ENCODE data around the gene DGCR8. TPM values are rescaled to one million over a fixed set of nuclear protein-coding genes. Genes with fewer than 3 reads are reported as not detected.
"Not testable (repeated sequence)": the region's sequence is repeated elsewhere in the genome, so short reads cannot be mapped to it uniquely, and the experiment has no call there.

DGCR8 gene
- total RNA-seq, 2 donors from 2014 or later: 37.0 to 66.7 TPM

DNA sequence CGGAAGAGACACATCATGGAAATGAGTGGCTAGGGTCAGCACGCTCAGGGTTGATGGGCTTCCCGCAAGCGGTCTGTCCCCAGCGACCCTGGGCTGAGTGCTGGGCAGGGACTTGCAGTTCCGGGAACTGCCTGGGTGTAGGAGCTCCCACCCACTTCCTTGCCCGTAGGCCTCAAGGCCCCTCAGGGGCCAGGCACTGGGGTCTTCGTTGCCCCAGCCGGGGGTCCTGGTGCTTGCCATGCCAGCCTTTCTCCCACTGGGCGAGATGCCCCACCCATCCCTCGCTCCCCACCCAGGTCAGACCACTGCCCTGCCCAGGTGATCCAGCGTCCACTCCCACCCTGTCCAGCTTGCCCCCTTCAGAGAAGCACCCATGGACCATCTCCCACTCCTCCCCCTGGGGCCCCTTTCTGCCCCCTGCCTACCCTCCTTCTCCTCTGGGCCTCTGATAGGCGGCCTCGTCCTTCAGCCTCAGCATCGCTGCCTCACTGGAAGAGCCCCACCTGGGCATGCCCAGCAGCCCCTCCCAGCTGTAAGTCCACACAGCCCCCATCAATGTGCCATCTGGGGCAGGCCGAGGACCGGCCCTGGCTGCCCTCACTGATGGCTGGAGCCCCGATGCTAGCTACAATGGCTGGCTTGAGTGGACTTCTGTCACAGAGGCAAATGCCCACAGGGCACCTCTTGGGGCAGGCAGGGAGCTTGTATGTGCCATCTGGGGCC lies 17.8 kb upstream of the DGCR8 start:
- Mint-ChIP-seq H3K9me3 (no peaks in the 10 kb centered on the region), H3K36me3 (no peaks in the 10 kb centered on the region), H3K27ac (peak overlapping the region in 1 of 2 donors; percentile 74)
- DNase-seq (ENCODE audit: low spot score in 2 of 2) (no peak), ATAC-seq (no peak)

DNA sequence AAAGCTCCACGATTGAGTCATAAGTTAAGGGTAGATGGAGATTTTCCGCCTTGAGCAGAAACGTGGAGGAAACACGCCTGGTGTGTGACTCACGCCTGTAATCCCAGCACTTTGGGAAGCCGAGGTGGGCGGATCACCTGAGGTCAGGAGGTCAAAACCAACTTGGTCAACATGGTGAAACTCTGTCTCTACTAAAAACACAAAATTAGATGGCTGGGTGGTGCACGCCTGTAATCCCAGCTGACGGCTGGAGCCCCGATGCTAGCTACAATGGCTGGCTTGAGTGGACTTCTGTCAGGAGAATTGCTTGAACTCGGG lies 17.3 kb upstream of the DGCR8 start:
- no peaks in the 10 kb centered on the region for H3K9me3 Mint-ChIP-seq
- peak overlapping the region; percentile 69 to 74 for H3K27ac Mint-ChIP-seq
- H3K36me3 Mint-ChIP-seq: no peaks in the 10 kb centered on the region
- ATAC-seq (no peak), DNase-seq (ENCODE audit: low spot score in 2 of 2) (no peak)

DNA sequence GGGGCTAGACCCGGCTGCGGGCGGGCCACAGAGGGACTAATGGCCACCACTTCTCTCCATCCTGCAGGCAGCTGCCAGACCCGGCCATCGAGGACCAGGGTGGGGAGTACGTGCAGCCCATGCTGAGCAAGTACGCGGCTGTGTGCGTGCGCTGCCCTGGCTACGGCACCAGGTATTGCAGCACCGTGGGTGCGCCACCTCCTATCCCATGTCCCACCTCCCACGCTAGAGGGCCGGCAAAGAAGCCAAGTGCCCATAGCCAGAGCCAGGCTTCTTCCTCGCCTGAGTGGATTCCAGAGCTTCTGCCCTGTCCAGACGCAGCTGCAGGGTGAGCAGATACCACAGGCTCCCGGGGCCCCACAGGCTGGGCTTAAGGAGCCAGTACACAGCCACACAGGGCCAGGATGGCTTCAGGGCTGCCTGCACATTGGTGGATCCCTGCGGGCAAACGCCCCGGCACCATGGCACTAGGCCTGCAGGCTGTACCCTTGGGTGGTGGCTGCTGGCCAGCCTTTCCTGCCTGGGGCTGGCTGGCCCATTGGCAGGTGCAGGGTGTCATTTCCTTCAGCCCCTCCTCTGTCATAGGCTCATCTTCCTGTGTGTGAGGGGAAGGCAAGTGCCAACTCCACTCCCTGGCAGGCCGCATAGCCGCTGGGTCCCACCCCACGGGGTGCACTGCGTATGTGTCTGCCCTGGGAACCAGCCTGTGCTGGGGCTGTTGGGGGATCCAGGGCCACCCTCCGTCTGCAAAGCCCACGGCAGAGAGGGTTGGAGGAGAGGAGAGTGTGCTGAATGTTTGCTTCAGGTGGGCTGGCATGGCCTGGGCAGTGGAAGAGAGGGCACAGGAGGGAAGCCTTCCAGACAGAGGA lies 16.5 kb upstream of the DGCR8 start:
- H3K36me3 Mint-ChIP-seq: no peaks in the 10 kb centered on the region
- H3K27ac Mint-ChIP-seq: peak overlapping the region in 1 of 2 donors; percentile 69
- ATAC-seq: no peak
- no peak for DNase-seq (ENCODE audit: low spot score in 2 of 2)
- H3K9me3 Mint-ChIP-seq: no peaks in the 10 kb centered on the region

DNA sequence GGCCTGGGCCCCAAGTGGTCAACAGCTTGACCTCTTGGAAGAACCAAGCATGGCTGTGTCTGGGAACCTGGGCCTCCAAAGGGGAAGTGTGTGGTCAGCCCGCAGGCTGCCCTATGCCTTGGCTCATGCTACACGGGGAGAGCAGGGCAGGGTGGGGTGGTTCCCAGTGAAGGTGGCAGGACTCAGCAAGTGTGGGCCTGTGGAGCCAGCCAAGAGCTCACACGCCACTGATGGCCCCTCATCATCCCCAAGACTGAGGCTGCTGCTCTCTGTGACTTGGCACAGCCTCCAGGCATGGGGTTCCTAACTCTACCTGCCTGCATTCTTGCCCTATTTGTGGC lies 15.9 kb upstream of the DGCR8 start:
- no peaks in the 10 kb centered on the region for H3K9me3 Mint-ChIP-seq
- no peaks in the 10 kb centered on the region for H3K36me3 Mint-ChIP-seq
- no peak for ATAC-seq
- DNase-seq (ENCODE audit: low spot score in 2 of 2): no peak
- H3K27ac Mint-ChIP-seq: no peak overlapping the region

DNA sequence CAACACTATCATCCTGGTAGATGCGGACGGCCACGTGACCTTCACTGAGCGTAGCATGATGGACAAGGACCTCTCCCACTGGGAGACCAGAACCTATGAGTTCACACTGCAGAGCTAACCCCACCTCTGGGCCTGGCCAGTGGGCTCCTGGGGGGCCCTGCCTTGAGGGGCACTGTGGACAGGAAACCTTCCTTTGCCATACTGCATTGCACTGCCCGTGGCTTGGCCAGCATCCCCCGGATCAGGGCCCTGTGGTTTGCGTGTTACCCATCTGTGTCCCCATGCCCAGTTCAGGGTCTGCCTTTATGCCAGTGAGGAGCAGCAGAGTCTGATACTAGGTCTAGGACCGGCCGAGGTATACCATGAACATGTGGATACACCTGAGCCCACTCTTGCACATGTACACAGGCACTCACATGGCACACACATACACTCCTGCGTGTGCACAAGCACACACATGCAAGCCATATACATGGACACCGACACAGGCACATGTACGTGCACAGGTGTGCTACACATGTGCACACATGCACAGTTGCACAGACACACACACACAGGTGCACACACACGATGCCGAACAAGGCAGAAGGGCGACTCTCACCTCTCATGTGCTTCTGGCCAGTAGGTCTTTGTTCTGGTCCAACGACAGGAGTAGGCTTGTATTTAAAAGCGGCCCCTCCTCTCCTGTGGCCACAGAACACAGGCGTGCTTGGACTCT lies 15.3 kb upstream of the DGCR8 start:
- ATAC-seq: no peak
- no peak overlapping the region for H3K27ac Mint-ChIP-seq
- H3K9me3 Mint-ChIP-seq: no peaks in the 10 kb centered on the region
- no peak for DNase-seq (ENCODE audit: low spot score in 2 of 2)
- no peaks in the 10 kb centered on the region for H3K36me3 Mint-ChIP-seq

DNA sequence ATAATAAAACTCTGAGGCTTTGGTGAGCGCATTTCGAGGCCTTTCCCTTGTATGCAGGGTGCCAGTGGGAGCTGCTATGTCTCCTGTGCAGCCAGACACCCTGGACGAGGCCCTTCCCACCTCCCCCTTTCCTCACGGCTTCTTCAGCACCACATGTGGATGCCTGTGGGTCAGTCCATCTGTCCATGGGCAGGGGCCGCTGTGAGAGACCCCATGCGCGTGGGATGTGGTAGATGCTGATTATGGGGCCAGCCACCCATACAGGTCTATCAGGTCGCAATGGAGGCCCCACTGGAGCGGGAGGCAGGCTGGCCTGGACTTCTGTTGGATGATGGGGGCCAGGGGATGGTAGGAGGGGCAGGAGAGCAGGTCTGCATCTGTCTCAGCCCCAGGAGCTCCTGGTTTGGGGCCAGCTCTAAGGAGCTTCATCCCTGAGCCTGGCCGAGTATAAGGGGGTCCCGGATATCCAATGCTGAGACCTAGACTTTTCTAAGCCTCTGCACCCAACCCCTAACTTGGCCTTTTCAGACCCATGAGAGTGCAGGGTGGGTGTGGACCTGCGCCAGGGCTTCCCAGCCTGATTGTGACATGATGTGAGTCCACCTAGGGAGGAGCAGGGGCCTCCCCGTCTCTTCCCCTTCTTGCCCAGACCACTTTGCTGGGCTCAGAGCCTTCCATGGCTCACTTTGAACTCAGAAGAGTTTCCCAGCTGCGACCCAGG lies 14.0 kb upstream of the DGCR8 start:
- no peaks in the 10 kb centered on the region for H3K36me3 Mint-ChIP-seq
- H3K9me3 Mint-ChIP-seq: no peaks in the 10 kb centered on the region
- no peak for ATAC-seq
- no peak overlapping the region for H3K27ac Mint-ChIP-seq
- no peak for DNase-seq (ENCODE audit: low spot score in 2 of 2)

DNA sequence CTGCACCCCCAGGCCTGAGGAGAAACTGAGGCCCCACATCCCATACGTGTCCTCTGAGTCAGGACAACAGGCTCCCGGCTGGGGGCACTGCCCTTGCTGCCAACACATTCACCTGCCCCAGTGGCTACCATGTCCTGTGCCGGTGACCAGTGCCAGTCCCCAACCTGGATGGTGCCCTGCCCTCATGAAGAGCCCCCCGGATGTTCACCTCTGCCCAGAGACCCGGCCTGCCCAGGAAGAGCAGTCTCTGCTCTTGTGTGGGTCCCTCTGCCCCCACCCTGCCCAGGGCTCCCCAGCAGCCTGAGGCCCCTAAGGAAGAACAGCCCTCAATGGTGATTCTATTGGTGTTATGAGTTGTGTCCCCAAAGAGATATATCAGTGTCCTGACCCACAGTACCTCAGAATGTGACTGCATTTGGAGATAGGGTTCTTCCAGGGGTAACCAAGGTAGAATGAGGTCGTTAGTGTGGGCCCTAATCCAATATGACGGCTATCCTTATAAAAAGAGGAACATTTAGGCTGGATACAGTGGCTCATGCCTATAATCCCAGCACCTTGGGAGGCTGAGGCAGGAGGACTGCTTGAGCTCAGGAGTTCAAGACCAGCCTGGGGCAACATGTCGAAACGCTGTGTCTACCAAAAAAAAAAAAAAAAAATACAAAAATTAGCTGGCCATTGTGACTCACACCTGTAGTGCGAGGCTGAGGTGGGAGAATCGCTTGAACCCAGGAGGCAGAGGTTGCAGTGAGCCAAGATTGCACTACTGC lies 13.2 kb upstream of the DGCR8 start:
- no peaks in the 10 kb centered on the region for H3K9me3 Mint-ChIP-seq
- no peak overlapping the region for H3K27ac Mint-ChIP-seq

DNA sequence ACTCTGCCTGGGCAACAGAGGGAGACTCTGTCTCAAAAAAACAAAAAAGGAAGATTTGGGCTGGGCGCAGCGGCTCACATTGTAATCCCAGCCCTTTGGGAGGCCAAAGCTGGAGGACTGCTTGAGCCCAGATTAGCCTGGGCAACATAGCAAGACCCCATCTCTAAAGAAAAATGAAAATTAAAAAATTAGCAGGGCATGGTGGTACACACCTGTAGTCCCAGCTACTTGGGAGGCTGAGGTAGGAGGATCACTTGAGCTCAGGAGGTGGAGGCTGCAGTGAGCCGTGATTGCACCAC lies 12.7 kb upstream of the DGCR8 start:
- H3K9me3 Mint-ChIP-seq; DNase-seq (ENCODE audit: low spot score in 2 of 2); ATAC-seq; H3K27ac Mint-ChIP-seq; H3K36me3 Mint-ChIP-seq: not testable (repeated sequence)

More for the DNA sequence above, 13.2 kb upstream of the DGCR8 start:
- DNase-seq (ENCODE audit: low spot score in 2 of 2) (no peak), ATAC-seq (no peak)
- no peaks in the 10 kb centered on the region for H3K36me3 Mint-ChIP-seq

DNA sequence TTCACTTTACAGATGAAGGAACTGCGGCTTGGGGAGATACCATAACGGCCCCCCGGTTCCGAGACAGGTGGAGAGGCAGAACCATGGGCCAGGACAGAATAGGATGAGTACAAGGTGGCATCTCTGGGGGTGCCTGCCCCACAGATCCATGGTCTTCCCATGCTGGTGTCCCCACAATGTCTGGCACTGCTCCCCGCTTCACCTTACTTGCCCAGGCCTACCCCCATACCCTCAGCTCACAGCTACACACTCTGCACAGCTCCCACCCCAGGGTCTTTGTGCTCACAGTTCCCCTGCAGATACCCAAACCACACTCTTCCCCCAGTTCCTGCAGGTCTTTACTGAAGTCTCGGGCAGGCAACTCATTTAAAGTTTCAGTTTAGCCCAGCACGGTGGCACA lies 11.4 kb upstream of the DGCR8 start:
- Mint-ChIP-seq H3K9me3 (no peaks in the 10 kb centered on the region), H3K36me3 (no peaks in the 10 kb centered on the region), H3K27ac (no peak overlapping the region)
- ATAC-seq: no peak
- no peak for DNase-seq (ENCODE audit: low spot score in 2 of 2)

DNA sequence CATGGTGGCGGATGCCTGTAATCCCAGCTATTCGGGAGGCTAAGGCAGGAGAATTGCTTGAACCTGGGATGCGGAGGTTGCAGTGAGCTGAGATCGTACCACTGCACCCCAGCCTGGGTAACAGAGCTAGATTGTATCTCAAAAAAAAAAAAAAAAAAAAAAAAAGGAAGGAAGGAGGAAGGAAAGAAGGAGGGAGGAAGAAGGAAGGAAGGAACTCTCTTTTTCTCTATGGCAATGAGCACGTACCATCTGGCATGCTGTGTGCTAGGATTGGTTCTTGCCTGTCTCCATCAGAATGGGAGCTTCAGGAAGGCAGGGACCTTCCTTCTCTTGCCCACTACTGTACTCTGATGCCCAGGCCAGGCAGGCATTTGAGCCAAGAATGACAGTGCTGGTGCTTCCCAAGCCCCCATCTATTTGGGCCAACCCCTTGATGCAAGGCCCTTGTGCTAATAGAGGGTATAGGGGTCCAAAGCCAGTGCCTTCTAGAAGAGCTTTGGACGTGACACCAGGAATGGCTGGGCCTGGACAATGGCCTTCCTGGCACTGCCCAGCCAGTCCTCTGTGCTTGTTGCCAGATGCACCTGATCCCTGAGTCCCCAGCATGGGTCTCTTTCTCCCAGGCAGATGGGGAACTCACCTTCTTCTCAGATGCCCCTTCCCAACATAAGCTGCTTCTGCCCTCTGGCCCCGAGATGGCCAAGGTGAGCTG lies 10.6 kb upstream of the DGCR8 start:
- no peak for ATAC-seq
- Mint-ChIP-seq H3K27ac (no peak overlapping the region), H3K36me3 (no peaks in the 10 kb centered on the region)

DNA sequence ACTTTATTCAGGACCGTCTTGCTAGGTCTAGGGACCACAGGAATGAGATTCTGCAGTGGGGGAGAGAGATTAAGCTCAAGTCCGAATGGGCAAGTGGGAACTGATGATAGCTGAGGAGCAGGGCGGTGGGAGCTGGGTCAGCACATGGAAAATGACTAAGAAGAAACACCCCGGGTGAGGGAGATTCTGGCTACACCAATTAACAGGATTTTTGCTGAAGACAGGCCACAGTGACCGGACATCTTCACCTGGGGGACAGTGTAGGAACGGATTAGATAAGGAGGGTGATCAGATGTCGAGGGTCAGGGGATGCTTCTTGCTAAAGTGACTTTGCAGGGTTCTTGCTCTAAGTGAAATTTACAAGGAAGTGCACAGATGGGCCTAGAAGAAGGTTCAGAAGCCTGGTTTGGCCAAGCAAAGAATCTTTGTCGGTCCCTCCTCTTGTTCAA lies 8.5 kb upstream of the DGCR8 start:
- Mint-ChIP-seq H3K27ac (peak overlapping the region in 1 of 2 donors; percentile 18), H3K9me3 (no peaks in the 10 kb centered on the region), H3K36me3 (no peaks in the 10 kb centered on the region)
- no peak for ATAC-seq
- no peak for DNase-seq (ENCODE audit: low spot score in 2 of 2)

More for the DNA sequence above, 10.6 kb upstream of the DGCR8 start:
- no peak for DNase-seq (ENCODE audit: low spot score in 2 of 2)
- H3K9me3 Mint-ChIP-seq: no peaks in the 10 kb centered on the region

DNA sequence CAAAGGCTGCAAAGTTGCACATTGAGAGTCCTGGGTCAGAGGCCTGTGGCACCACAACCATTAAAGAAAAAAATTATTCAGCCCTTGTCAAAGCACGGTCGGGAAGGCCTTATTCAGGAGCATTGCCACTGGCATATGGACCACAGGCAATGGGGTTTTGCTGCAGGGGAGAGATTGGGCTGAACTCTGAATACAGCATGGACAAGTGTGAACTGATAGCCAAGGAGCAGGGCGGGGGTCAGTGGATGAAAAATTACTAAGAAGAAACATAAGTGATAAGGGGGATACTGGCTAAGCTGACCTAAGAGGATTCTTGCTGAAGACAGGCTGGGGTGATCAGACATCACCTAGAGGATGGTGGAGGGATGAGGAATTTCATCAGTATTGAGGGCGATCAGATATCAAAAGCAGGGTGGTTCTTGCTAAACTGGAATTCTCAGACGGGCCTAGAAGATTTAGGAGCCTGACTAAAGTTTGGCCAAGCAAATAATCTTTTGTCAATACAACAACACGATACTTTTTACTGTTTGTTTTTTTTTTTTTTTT lies 3.3 kb upstream of the DGCR8 start:
- DNase-seq (ENCODE audit: low spot score in 2 of 2) (no peak), ATAC-seq (no peak)
- no peaks in the 10 kb centered on the region for H3K9me3 Mint-ChIP-seq
- peak overlapping the region in 1 of 2 donors; percentile 0 for H3K27ac Mint-ChIP-seq
- peaks cover 7 to 10% of the 10 kb centered on the region in 2 donors for H3K36me3 Mint-ChIP-seq

DNA sequence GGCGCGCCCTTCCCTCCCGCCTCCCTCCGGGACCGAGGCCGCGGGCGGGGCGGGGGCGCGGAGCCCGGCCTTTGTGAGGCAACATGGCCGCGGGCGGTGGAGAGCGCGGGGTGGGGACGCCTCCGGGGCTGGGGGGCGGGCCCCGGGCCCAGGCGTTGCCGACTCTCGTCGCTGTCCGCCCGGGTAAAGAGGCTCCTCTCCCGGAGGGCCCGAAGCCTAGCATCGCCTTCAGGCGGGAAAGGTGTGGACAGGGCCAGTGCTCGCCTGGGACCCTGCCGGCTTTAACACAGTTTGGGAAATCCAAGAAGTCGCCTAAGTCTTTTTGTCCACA lies 369 bp downstream of the DGCR8 start:
- peak; percentile 80 to 81 for DNase-seq (ENCODE audit: low spot score in 2 of 2)
- Mint-ChIP-seq H3K27ac (peak overlapping the region; percentile 47 to 85), H3K36me3 (peaks cover 10 to 15% of the 10 kb centered on the region in 2 donors), H3K9me3 (no peaks in the 10 kb centered on the region)
- ATAC-seq: peak; percentile 76 to 83

DNA sequence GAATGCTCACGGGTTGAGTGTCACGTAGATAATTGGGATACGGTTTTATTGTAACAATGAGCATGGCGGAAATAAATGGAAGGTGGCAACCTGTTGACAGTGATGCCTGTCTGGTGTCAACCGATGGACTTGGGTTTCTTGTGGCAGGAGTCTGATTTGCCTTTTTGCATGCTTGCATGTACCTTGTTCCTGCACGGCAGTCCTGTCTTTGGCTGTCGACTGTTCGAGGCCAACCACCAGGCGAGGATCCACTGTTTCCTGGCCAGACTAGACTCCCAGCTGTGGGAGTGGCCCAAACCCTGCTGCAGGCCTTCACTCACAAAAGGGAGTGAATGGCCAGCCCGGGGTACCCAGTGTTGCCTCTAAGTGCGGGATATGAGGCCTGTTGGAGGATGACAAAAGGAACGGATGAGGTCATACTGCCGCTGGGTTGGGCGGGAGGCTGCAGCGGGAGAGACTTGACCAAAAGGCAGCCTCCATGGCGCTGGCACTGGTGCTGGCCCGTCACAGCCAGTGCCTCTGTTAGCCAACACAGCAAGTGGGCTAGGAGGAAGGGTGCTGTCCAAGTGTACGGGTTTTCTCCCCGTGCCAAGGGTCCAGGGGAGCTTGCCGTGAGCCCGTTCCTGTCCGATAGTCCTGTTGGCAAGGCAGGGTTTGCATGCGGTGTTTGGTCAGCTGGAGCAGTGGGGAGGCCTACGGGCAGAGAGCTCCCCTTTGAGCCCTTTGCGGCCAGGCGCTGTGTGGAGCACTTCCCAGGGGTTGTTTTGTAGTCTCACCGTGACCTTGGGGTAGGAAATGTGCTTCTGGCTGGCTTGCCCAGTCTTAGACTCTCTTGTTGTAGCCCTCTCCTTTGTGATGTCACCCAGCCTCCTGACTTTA lies 974 bp downstream of the DGCR8 start:
- ATAC-seq: no peak

More for the DNA sequence above, 974 bp downstream of the DGCR8 start:
- DNase-seq (ENCODE audit: low spot score in 2 of 2): no peak
- Mint-ChIP-seq H3K36me3 (peaks cover 10 to 18% of the 10 kb centered on the region in 2 donors), H3K9me3 (no peaks in the 10 kb centered on the region), H3K27ac (peak overlapping the region; percentile 47 to 92)
